NCI-H146 (cell line): ENCODE data around the gene LTBP2.
"Not testable (repeated sequence)": the region's sequence is repeated elsewhere in the genome, so short reads cannot be mapped to it uniquely, and the experiment has no call there.

Experiments used
- DNase-seq: peaks from one replicate; lab custom pipeline; 2025; lab: John Stamatoyannopoulos, UW

LTBP2 gene

DNA sequence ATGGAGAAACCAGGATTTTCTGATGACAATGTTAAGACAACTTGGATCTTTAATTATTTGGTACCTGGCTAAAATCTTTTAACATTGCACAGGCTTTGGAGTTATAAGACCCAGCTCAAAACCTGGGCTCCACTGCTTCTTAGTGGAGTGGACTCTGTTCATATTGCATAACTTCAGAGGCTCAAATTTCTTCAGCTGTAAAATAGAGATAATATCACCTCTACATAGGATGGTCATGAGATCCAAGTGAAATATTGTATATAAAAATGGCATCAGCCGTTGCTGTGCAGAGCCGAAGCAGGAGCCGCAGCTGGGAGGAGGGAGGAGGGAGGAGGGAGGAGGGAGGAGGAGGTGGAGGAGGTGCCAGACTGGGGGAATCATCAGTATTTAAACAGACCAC, 129.5 kb downstream of the LTBP2 start:
- DNase-seq, result no peak

DNA sequence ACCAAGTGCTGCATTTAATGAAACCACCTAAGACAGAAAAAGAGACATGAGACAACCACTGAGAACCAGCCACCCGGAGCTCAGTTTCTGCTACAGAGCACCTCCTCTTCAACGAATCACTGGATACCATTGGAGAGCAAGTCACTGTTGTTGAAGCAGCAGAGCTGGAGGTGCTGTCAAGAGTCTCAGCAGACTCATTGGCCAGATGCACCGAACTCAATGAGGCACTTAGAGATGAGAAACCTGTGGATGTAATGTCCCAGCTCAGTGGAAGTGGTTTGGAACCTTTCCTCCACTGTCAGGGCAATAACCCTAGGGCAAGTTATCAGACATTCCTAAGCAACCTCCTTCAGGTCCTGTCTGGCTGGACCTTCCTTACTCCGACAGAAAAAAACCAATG, 132.0 kb downstream of the LTBP2 start:
- no peak for DNase-seq

DNA sequence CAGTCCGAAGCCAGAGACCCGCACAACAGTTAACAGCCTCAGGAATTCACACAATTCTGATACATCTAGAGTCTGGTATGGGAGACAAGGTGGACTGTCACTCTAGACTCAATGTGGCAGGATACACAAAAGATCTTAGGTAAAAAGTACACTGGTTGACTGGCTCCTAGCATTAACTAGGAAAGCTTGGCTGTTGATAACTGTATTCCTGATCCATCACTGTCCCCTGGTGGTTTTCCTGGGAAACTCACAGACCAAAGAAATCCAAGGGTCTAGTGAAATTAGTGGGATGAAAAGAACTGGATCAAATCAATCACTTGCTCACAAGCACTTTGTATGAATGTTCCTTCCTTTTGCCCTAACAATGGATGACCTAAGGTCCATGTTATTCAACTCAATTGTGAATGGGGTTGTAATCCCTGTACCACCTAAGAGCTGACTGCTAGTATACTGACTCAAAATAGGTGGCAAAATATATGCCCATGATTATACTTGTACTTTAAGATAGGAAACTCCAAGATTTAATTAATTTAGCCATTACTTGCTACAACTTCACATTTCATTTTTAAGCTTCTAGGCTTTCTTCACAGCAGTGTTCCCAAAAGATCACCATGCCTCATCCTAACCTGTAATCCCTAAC, 132.9 kb downstream of the LTBP2 start:
- DNase-seq, result peak; percentile 21

DNA sequence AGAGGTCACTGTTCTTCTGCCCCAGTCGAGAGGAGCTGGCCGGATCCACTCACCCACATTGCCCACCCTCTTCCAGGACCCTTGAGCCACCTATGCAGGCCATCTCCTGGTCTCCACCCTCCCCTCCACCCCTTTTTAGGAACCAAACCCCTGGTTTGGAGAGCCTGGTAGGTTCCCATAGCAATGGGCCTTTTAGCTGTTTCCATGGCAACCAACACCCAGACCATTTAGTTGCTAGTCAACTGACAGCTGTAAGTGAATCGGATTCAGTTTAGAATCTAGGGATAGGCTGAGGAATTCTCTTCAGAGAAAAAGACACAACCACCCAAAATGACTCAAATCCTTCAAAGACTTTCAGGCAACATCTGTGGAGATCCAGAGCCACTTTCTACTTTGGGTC, 135.4 kb downstream of the LTBP2 start:
- no peak for DNase-seq

DNA sequence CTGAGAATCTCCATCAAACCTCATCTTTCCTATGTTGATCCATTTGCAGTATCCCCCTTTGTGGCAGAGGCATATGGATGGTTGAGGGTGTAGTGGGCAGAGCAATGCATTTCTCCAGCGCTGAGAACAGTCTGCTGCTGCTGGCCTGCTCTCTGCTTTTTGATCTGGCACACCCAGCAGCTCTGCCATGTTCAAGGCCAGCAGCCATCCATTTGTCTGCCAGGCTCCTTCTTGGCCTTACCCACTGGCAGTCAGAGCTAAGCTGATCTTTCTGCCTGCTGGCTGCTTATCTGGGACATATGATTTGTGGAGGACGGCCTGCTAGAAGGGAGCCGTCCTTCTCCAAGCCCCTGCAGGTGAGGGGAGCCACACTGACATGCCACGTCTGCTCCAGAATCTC, 135.9 kb downstream of the LTBP2 start:
- DNase-seq, result no peak

DNA sequence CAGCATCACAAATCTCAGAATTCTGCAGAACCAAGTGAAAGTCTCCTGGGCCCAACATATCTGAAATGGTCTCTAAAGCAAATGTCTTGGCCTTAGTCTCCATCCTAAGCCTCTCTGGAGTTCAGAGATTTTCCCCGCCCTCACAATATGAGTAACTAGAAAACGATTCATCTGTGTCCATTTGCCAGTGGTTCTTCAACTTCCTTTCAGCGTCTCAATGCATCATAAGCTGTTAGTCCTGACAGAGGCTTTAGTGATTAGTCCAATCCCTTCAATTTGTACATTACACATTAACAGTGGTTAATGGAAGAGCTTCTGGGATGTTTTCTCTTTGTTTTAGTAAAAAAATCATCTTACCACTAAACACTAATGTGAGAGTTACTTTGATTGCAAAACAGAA, 136.4 kb downstream of the LTBP2 start:
- no peak for DNase-seq

DNA sequence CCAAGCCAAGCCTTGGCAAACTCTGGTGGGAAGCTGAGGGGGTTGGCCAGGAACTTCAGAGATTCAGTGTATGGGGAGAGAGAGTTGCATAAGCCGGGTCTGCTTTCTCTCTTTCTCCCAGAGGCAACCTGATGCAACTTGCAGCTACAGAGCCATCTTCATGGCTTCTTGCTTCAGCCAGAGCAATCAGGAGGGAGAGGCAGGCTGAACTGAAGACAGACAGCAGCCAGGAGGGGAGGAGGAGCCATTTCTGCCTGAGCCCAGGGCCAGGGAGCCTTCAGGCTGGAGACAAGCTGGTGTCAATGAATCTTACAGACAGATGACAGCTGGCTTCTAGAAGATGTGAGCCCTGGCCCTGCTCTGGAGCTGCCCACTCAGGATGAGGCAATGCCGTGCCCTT, 137.7 kb downstream of the LTBP2 start:
- DNase-seq, result no peak

DNA sequence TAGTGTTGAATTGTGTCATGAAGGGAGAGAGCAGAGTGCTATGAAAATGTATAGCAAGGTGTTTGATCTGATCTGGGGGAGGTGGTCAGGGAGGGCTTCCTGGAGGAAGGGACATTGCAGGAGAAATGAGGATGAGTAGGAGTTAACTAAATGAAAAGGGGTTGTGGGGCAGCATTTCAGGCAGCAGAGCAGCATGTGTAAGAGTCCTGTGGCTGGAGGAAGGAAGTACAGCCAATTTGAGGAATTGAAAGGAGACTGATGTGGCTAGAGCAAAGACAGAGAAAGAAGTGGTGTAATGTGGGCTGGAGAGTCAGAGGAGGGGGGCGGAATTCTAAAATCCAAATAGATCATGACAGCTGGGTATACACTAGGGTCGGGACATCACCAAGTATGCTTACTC, 139.4 kb downstream of the LTBP2 start:
- no peak for DNase-seq

DNA sequence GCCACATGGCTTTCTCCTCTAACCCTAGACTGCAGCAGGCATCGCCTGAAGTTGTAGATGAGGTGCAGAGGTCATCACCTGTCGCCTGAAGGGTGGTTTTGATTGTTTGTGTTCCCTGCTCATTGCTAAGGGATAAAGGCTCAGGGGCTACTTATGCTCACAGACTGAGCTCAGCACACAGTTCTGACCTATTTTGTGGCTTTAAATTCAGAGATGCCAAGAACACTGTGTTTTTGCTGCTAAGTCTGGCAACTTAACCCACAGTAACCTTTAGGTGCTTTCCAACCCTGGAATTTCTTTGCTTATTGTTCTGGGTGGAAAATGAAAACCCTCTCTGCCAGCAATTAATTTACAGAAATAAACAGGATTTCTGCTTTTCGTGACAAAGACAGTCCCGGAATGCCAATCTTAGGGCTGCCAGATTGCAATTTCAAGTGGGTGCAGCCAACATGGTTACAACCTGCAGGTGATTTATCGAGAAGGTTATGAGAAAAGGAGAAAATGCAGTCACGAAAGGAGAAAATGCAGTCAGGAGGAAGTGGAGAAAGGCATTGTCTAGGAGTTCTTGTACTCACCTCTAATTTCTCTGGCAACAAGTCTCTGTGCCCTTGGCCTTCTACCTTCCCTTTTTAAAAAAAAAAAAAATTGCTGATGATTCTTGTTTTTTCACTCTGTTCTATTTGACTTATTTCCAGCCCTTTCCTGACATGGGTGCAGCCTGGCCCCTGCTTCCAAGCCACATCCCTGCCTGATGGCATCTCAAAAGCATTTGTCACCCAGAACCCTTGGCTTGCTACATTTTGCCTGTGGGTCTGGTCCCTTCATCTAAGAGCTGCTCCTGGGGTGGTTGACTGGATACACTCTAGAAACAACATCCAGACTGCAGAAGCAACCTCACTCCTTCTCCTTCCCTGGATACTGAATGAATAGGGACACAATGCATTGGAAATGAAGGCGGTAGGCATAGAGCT, 142.2 kb downstream of the LTBP2 start:
- no peak for DNase-seq

DNA sequence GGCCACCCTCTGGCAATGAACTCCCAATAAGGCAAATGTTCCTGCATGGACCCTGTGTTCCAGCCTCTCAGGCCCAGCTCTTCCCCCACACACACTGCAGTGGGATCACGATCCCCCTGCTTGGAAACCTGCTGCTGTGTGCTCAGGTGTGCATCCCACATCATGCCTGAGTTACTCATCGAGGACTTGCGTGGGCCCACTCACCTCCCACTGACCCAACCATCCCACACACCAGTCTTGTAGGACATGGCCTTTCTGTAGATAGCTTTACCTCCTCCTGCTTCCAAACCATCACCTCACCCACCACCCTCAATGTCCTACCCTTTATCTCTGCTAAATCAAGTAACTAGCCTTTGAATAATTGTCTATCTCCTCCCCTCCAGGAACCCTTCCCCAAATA, 143.5 kb downstream of the LTBP2 start:
- no peak for DNase-seq

DNA sequence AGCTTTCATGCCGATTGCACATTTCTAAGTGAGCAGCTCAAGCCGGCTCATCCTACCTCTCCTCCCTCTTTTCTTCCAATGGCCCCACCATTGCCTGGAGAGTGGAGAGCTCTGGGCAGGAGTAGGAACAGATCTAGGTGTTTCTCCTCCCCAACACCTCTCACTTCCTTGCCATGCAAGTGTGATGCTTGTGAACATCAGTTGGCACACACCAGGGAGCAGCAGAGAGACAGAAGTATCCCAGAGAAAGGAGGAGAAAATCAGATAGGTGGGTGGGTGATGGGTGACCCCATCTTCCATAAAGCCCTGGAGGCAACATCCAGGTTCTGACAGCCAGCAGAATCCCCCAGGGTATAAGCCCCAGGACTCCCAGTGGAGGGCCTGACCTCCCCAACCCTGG, 146.7 kb downstream of the LTBP2 start:
- no peak for DNase-seq

DNA sequence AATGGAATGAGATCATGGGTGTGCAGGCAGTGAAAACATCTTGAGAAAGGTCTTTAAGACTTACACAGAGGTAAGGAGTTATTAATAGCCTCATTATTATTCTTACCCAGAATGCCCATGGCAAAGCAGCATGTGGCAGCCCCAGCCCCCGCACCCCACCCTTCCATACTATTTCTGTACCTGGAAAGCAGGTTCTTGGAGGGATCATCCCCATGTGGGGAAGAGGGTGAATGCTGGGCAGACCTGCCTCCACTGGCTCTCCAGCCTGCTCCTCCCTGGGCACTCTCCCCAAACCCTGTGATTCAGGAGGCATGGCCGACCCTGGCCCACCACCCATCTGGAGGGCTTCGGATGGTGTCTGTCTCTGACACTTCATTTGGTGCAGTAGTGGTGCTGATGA, 147.3 kb downstream of the LTBP2 start:
- no peak for DNase-seq

DNA sequence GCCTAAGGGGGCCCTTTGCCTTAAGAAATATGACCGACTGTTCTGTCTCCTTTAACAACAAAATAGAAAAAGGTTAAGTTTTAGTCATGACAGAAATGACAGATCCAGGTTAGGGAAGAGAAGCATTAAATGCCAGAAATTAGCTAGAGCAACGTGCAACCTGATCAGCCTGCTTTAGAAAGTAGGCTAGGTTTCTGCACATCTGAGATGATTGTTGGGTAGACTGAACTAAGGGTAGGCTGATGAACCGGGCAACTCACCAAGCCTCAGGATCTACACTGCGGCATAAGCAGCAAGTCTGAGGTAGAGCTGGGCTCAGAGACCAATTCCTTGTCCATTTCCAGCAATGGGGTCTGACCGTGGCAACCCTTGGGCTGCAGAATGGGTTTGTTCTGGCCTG, 148.3 kb downstream of the LTBP2 start:
- no peak for DNase-seq

DNA sequence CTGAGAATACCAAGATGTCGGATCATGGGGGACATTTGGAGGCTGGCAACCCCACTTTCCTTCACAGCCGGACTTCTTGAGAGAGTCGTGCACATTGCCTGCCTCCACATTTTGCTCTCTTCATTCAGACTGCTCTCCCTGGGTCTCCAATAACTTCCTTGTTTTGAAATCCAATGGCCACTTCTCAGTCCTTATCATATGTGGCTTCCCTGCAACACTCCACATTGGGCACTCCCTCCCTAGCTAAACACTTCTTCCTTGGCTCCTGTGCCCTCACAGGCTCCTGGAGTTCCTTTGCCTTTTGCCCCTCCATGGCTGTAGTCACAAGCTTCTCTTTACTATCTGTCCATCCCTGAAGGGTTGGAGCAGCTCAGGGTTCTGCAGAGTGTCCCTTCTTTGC, 149.0 kb downstream of the LTBP2 start:
- DNase-seq, result no peak

DNA sequence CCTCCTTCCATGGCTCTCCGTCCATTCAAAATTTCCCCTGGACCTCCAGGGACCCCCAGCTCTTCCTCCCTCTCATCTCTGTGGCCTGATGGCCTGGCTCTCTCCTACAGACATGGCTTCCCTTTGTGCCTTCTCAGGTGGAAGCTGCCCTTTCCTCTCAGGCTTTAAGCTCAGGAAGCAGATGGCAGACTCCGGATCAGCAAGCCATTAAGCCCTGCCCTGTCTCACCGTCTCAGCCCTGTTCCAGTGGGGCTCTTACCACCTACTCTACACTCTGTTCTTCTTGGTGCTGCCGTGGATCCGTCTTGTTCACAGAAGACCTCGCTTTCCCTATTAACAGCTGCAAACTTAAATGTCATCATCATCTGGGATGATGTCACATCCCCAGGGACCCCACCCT, 152.1 kb downstream of the LTBP2 start:
- no peak for DNase-seq

DNA sequence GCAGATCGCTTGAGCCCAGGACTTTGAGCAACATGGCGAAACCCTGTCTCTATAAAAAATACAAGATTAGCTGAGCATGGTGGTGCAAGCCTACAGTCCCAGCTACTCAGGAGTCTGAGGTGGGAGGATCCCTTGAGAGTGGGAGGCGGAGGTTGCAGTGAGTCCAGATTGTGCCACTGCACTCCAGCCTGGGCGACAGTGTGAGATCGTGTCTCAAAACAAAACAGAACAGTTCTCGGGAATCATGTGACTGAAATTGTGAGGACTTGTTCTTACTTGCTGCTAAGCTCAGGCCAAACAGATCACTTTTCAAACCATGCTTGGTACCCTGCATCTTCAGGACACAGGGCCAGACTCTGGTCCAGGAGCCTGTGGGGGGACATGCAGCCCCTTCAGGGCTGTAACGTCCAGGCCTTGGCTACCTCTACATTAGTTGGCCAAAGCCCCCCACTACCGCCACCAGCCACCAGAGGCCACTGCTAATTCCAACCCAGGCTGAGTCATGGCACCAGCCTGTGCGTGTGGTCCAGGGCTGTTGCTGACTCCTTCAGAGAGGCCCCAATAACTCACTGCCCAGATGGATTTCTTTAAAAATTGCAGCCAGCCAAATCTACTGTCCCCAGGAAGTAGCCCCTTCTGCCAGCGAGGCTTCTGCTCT, 152.6 kb downstream of the LTBP2 start:
- peak; percentile 2 for DNase-seq

DNA sequence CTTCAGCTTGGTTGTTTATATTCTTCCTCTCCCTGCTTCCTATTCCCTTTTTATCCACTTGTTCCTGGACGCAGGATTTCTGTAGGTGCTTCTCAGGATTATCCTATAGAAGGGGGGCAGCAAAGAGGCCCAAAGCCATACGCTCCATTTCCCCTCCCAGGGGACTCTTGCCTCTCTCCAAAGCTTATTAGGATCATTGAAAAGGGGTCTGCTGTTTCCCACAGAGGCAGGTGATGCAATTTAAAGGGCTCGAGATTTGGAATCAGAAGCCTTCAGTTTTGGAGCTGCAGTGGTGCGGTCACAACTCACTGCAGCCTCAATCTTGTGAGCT, 154.5 kb downstream of the LTBP2 start:
- no peak for DNase-seq

DNA sequence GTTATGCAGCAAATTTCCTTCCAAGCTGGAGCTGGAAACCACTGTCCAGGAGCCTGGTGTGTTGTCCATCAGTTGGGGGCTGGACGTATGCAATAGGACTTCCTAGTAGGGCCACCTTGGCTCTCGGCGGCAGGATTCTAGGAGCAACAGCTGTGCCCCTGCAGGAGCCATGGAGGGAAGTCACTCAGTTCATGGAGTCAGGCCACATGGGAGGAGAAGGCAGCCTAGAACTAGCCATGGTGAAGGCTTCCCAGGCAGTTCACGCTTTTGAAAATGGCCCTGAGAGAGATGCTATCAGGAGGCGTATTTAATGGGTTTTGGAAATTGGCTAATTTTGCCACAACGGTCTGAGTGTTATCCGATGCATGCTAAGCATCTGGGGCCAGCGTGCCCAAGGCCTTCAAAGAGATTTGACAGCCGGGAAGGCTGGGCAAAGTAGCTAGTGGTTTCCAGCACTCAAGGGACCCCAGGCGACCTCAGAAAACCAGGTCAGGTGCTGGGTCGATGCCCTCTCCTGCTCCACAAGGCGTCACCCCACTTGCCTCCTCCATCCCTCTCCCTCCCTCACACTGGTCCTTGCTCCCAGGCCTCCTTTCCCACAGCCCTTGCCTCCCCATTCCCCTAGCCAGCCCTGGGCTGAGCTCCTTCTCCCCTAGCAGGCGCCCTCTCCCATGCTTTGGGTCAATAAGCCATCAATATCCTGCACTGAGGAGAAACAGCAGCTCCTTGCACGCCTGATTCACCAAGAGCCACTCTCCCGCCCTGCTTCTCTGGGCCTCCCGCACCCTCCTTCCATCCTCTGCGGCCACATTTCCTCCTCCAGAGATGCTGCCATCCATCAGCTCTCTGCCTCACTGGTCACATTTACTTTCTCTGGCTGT, 155.1 kb downstream of the LTBP2 start:
- no peak for DNase-seq

DNA sequence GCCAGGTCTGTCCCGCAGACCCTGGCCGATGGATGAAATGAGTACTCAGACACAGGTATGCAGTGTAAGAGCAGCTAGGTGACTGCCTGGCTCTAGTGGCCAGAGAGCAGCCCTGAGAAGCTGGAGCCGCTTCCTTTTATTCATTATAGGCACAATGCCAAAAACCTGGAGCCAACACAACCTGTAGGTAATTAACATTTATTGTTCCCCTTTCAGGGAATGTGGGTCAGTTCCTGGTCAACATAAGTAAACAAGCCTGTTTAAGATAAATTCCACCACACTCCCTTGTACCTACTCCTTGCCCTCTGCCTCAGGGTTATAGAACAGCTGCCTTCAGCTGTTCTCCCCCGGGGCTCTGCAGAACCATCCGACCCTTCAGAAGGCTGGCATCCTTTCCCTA, 157.6 kb downstream of the LTBP2 start:
- not testable (repeated sequence) for DNase-seq
